Activated B cell treated with CpG ODN at 0.5 μM for 24 hours (primary cell): Measurements from ENCODE around the gene QSOX2. TPM values are rescaled to one million over a fixed set of nuclear protein-coding genes. Genes with fewer than 3 reads are reported as not detected.
"Not testable (repeated sequence)": the region's sequence is repeated elsewhere in the genome, so short reads cannot be mapped to it uniquely, and the experiment has no call there.

Experiments used
- ATAC-seq: fragments of 200-7000 bp; cut with Tn5 transposase; one replicate; pipeline ENCODE4 v1.10.0; 2021; ENCODE audit warnings: low read depth, mild to moderate bottlenecking, moderate library complexity
- CTCF ChIA-PET: fragments of 350-600 bp; sonication (Branson Sonifier 250); formaldehyde crosslinking; loops from one replicate; lab custom pipeline; 2021; ENCODE audit warnings: antibody characterized with exemption; lab: Charles Lee
- POLR2A ChIA-PET: fragments of 350-600 bp; sonication (Branson Sonifier 250); formaldehyde crosslinking; loops from one replicate; lab custom pipeline; 2021; ENCODE audit warnings: antibody characterized with exemption; lab: Charles Lee
- DNase-seq: peaks from one replicate; pipeline ENCODE4 v3.0.0; 2022
- H3K27ac Mint-ChIP-seq: one replicate; pipeline ENCODE4 v1.8.0; 2020; ENCODE audit warnings: mixed read lengths
- H3K27me3 Mint-ChIP-seq: one replicate; pipeline ENCODE4 v1.8.0; 2021; ENCODE audit warnings: mixed read lengths
- H3K36me3 Mint-ChIP-seq: one replicate; pipeline ENCODE4 v1.8.0; 2021; ENCODE audit warnings: low read depth, mixed read lengths
- H3K4me1 Mint-ChIP-seq: one replicate; pipeline ENCODE4 v1.8.0; 2021; ENCODE audit warnings: mixed read lengths
- H3K4me3 Mint-ChIP-seq: one replicate; pipeline ENCODE4 v1.8.0; 2020; ENCODE audit warnings: mild to moderate bottlenecking, mixed read lengths
- H3K9me3 Mint-ChIP-seq: one replicate; pipeline ENCODE4 v1.8.0; 2020; ENCODE audit warnings: mixed read lengths
- intact Hi-C: fragments of 100-400 bp; cut with micrococcal nuclease; formaldehyde crosslinking; loops from one replicate; pipeline ENCODE4 v1.15.1; 2024
- total RNA-seq: library from RNA; stranded (reverse); gene quantifications from 2 replicates; pipeline ENCODE4 v1.2.3, GENCODE V29; 2022
- TF ChIP-seq, protein P1 (sequence below): fragments of 200-600 bp; IDR thresholded peaks from one replicate; pipeline ENCODE4 v1.8.0; 2022; ENCODE audit warnings: antibody characterized with exemption, mild to moderate bottlenecking

Gene QSOX2
- total RNA-seq, 1 donor from 2014 or later = 49.1 TPM

GRCh38 chr9:136268735-136269134, 23.1 kb upstream of the QSOX2 start:
- Mint-ChIP-seq H3K4me1 (peaks cover 11% of the 10 kb centered on the region), H3K36me3 (no peaks in the 10 kb centered on the region), H3K27me3 (no peaks in the 10 kb centered on the region), H3K27ac (no peak overlapping the region), H3K9me3 (no peaks in the 10 kb centered on the region), H3K4me3 (no peak overlapping the region)
- ChIA-PET POLR2A (interaction anchor here (1.9 kb wide), 1 partner anchor 99 kb away, joined by 4 read pairs; no protein-coding TSS in a partner anchor), CTCF (interaction anchor here (1.0 to 2.3 kb wide), 5 partner anchors 15 to 127 kb away, joined by 3 to 12 read pairs (median 8); no protein-coding TSS in a partner anchor)
- intact Hi-C loops = loop anchor here (5.0 kb wide), 1 partner anchor 306 kb away; the partner anchor contains the start of gene UBAC1
- TF ChIP-seq, protein P1, sequence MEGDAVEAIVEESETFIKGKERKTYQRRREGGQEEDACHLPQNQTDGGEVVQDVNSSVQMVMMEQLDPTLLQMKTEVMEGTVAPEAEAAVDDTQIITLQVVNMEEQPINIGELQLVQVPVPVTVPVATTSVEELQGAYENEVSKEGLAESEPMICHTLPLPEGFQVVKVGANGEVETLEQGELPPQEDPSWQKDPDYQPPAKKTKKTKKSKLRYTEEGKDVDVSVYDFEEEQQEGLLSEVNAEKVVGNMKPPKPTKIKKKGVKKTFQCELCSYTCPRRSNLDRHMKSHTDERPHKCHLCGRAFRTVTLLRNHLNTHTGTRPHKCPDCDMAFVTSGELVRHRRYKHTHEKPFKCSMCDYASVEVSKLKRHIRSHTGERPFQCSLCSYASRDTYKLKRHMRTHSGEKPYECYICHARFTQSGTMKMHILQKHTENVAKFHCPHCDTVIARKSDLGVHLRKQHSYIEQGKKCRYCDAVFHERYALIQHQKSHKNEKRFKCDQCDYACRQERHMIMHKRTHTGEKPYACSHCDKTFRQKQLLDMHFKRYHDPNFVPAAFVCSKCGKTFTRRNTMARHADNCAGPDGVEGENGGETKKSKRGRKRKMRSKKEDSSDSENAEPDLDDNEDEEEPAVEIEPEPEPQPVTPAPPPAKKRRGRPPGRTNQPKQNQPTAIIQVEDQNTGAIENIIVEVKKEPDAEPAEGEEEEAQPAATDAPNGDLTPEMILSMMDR = no peak
- DNase-seq (no peak), ATAC-seq (no peak)

DNA sequence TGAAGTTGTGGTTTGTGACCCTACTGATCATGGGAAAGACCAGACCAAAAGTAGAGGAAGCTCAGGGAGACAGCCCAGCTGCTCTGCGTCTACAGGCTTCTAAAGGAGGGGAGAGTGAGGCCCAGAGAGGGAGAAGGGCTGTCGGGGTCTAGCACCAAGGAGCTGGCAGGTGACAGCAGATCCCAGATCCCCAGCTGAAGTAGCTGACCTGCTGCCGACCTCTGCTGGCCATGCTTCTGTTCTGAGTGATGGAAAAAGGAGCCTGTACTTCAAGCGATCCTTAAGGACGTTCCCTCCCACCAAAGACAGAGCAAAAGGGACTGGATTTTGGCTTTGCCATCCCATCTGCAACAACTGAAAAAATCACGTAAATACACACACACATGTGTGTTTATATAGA, 22.7 kb upstream of the QSOX2 start:
- Mint-ChIP-seq H3K4me1 (peaks cover 11% of the 10 kb centered on the region), H3K27ac (no peak overlapping the region), H3K9me3 (no peaks in the 10 kb centered on the region), H3K4me3 (peak overlapping the region; percentile 80), H3K36me3 (no peaks in the 10 kb centered on the region), H3K27me3 (no peaks in the 10 kb centered on the region)
- TF ChIP-seq, protein P1 = no peak
- no peak for ATAC-seq
- POLR2A ChIA-PET = interaction anchor here (1.5 to 1.9 kb wide), 2 partner anchors 15 to 99 kb away, joined by 4 to 5 read pairs; no protein-coding TSS in a partner anchor
- DNase-seq = no peak
- CTCF ChIA-PET = interaction anchor here (1.0 to 2.3 kb wide), 5 partner anchors 15 to 127 kb away, joined by 3 to 12 read pairs (median 8); no protein-coding TSS in a partner anchor
- intact Hi-C loops = loop anchor here (5.0 kb wide), 1 partner anchor 306 kb away; the partner anchor contains the start of gene UBAC1

GRCh38 chr9:136267261-136268111, 21.9 kb upstream of the QSOX2 start:
- peak; percentile 72 for DNase-seq
- TF ChIP-seq, protein P1 = no peak
- H3K27me3 Mint-ChIP-seq = no peaks in the 10 kb centered on the region
- H3K36me3 Mint-ChIP-seq = no peaks in the 10 kb centered on the region
- H3K9me3 Mint-ChIP-seq = no peaks in the 10 kb centered on the region
- intact Hi-C loops = loop anchor here (1.0 to 5.0 kb wide), 6 partner anchors 16 to 360 kb away; partner anchors contain the start of genes CAMSAP1, QSOX2 and UBAC1
- peaks cover 11% of the 10 kb centered on the region for H3K4me1 Mint-ChIP-seq
- peak; percentile 97 for ATAC-seq
- peak overlapping the region; percentile 80 for H3K4me3 Mint-ChIP-seq
- POLR2A ChIA-PET = interaction anchor here (0.6 to 1.9 kb wide), 9 partner anchors 11 to 213 kb away, joined by 3 to 10 read pairs (median 5); partner anchors contain the start of gene QSOX2
- peak overlapping the region; percentile 70 for H3K27ac Mint-ChIP-seq
- CTCF ChIA-PET = interaction anchor here (0.7 to 2.3 kb wide), 8 partner anchors 10 to 135 kb away, joined by 3 to 15 read pairs (median 5); no protein-coding TSS in a partner anchor

GRCh38 chr9:136266641-136267040, 21.0 kb upstream of the QSOX2 start:
- H3K4me1 Mint-ChIP-seq = peaks cover 11% of the 10 kb centered on the region
- CTCF ChIA-PET = interaction anchor here (0.7 to 2.3 kb wide), 8 partner anchors 11 to 134 kb away, joined by 3 to 15 read pairs (median 5); no protein-coding TSS in a partner anchor
- not testable (repeated sequence) for H3K27me3 Mint-ChIP-seq, ATAC-seq, H3K9me3 Mint-ChIP-seq, DNase-seq, H3K36me3 Mint-ChIP-seq
- H3K4me3 Mint-ChIP-seq = peak overlapping the region; percentile 80
- intact Hi-C loops = loop anchor here (1.0 to 5.0 kb wide), 6 partner anchors 17 to 359 kb away; partner anchors contain the start of genes CAMSAP1, QSOX2 and UBAC1
- peak overlapping the region; percentile 68 for H3K27ac Mint-ChIP-seq
- POLR2A ChIA-PET = interaction anchor here (0.9 to 1.7 kb wide), 5 partner anchors 16 to 42 kb away, joined by 4 to 10 read pairs (median 8); partner anchors contain the start of gene QSOX2

DNA sequence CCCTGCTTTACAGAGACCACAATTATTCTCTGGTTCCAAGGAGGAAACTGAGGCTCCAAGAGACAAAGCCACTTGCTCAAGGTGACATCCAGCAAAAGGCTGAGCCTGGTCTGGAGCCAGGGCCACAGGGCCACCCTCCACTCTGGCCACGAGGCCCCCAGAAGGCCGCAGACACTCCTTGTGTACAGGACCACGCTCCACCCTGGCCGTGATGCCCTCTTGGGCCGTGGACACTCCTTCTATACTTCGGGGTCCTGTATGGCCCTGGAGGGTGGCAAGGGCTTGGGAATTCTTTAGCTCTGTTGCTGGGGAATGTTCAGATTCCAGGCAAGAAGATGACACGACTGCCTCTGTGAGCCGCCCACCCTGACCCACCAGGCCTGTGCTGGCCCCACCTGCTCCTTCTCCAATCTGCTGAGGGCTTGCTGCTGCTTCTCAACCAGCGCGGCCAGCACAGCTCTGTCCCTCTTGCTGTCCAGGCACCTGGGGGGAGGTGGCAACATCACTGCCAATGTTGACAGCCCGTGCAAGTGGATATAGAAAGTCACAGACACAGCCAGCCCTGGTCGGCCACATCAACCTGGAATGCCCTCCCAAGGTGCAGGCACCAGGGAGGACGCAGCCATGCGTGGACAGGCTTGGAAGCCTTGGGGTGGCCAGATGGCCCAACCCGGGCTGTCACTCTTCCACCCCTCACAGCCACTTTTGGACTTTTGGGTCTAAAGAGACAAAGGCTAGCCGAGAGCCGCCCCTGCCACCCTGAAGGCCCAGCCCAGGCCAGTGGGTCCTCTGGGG, 20.1 kb upstream of the QSOX2 start:
- intact Hi-C loops = loop anchor here (5.0 kb wide), 1 partner anchor 303 kb away; the partner anchor contains the start of gene UBAC1
- no peak overlapping the region for H3K4me3 Mint-ChIP-seq
- no peaks in the 10 kb centered on the region for H3K36me3 Mint-ChIP-seq
- CTCF ChIA-PET = interaction anchor here (1.8 kb wide), 1 partner anchor 96 kb away, joined by 15 read pairs; no protein-coding TSS in a partner anchor
- H3K27ac Mint-ChIP-seq = no peak overlapping the region
- no peaks in the 10 kb centered on the region for H3K9me3 Mint-ChIP-seq
- H3K27me3 Mint-ChIP-seq = no peaks in the 10 kb centered on the region
- H3K4me1 Mint-ChIP-seq = peaks cover 11% of the 10 kb centered on the region
- POLR2A ChIA-PET = no interaction called here
- no peak for DNase-seq
- TF ChIP-seq, protein P1 = no peak
- ATAC-seq = no peak
